GM19468 (cell line): ENCODE data around the gene OR51E2.

Experiments used
- ATAC-seq: cut with Tn5 transposase; IDR thresholded peaks from one replicate; pipeline ENCODE4 v1.9.1; 2021; ENCODE audit warnings: mild to moderate bottlenecking, moderate library complexity, moderate number of reproducible peaks; ENCODE audit not compliant: unreplicated experiment; ENCODE audit errors: extremely low read depth

The OR51E2 gene

DNA sequence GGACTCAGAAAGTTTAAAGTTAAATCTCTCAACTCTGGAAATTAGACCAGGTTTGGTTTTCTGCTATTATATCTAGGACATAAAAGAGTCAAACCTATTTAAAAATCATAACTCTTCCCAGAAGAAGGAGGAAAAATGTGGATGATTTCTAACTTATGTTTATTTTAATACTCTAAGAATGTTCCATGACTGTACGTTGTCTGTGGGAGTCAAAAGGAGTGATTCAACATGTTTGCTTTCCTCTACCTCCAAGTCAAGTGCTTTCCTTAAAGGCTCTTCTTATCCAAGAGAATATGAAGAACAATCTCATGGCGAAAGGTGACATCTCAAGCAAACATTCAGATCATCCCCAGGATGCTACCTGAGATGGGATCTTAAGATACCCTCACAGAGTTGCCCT lies 32.2 kb downstream of the OR51E2 start:
- ATAC-seq: no peak

DNA sequence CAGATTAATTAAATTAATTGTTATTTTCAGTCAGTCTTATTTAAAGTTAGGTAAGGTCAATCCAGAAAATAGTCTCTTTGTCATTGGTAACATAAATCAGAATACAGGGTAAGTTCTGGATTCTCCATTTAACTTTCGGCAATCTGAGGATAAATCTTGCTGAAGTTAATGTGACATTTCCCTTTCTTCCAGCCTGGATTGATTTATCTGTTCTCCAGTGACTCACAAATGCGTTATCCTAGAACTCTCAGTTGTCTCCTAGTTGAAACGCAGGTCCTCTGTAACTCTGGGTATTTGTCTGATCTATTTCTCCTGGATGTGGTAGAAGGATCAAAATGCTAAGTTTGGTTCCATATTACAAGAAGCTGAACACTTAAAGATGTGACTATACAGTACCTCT lies 32.9 kb downstream of the OR51E2 start:
- no peak for ATAC-seq

DNA sequence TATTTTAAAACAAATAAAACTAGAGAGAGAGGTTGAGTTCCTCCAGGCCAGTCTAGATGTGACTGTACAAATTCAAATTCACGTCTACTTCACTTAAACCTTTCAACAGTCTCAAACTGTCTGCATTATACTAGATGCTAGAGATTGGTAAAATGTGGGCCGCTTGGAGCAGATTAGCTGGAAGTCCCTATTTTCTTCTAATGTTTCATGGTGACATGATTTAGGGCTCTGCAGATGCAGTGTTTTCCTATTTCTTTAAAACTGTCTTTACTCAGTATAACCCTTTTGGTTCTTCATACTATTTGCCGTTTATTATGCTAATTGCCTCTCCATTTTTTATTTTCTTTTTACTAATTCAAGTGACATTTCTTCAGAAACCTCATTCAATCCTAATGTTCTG lies 33.5 kb downstream of the OR51E2 start:
- ATAC-seq: no peak

DNA sequence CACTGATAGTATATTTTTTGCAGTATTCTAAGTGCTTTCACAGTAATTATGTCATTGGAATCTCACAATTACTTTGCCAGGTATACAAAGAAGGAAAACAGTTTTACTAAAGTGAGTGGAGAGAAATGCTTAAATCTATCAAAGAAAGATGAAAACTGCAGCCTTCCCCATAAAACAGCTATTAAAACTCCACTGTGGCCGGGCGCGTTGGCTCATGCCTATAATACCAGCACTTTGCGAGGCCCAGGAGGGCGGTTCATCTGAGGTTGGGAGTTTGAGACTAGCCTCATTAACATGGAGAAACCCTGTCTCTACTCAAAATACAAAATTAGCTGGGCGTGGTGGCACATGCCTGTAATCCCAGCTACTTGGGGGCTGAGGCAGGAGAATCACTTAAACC lies 34.8 kb downstream of the OR51E2 start:
- no peak for ATAC-seq

DNA sequence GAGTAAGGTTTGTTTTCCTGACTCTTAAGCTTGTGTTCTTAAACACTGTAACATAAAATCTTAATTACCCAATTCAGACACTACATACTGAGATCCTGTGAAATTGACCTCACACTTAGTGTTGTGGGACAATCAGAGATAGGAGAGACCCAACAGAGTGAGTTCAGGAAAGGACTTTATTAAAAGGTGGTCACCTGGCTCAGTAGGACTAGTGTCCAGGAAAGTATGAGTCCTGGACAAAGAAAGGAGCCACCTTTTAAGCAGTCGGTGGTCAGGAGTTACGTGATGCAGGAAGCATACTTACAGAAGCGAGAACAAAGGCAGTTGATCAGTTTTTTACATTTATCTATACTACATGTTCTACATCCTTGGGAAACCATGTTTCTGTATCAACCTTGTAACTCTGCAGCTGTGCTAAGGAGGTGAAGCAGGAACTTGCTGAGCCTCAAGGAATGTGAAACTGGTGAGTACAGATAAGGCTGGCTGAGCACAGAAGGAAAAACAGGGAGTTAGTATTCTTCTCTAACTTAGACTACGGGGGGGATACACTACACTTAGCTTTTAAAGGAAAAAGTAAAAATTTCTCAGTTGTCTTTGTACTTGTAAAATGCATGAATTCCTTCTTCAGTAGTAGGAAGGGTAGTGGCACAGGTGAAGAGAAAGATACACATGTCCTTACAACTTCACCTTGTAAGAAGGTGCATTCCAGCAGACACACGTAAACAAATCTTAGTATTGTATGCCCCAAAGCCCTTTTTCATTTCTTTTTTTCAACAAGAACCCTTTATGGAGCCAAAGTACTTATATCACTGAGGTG lies 38.8 kb downstream of the OR51E2 start:
- ATAC-seq: no peak

DNA sequence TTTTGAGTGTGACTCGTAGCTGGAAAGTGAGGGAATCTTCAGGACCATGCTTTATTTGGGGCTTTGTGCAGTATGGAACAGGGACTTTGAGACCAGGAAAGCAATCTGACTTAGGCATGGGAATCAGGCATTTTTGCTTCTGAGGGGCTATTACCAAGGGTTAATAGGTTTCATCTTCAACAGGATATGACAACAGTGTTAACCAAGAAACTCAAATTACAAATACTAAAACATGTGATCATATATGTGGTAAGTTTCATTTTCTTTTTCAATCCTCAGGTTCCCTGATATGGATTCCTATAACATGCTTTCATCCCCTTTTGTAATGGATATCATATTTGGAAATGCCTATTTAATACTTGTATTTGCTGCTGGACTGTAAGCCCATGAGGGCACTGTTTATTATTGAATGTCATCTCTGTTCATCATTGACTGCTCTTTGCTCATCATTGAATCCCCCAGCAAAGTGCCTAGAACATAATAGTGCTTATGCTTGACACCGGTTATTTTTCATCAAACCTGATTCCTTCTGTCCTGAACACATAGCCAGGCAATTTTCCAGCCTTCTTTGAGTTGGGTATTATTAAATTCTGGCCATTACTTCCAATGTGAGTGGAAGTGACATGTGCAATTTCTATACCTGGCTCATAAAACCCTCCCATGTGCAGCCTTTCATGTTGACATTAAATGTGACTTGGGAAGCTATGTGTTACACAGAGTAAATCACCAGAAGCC lies 42.9 kb downstream of the OR51E2 start:
- ATAC-seq: no peak

DNA sequence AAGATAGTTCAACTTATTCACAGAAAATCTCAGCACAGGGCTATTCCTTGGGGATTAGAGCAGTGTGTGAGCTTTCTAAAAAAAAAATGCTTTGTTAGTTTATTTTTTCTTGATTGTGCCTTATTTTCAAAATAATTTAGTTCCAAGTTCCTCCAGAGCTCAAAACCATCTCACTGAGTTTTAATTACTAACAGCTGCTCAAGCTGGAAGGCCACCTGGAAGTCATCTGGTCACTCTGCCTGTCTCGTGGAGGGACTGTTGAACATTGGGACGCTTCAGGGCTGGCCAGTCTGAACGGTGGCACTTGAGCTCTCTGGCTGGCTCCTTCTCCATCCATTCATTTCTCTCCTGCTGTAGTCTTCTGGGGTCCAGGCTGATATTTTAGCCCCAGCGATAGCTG lies 49.9 kb downstream of the OR51E2 start:
- no peak for ATAC-seq

DNA sequence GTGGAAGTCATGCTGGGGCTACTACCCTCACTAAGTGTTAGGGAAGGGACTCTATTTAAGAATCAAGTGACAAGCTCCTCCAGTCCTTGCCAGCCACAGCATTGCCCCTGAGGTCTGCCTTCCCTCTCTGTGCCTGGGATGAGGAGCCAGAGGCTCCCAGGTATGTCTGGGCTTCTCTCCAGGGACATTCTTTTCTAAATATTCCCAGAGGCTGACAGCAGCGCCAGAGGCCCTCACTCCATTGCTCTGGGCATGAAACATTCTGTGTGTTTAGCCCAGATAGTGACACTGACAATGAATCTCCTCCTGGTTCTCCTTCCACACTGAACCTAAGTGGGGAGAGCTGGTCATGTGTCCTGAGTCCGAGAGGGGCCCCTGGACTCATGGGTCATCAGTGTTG lies 51.7 kb downstream of the OR51E2 start:
- no peak for ATAC-seq

DNA sequence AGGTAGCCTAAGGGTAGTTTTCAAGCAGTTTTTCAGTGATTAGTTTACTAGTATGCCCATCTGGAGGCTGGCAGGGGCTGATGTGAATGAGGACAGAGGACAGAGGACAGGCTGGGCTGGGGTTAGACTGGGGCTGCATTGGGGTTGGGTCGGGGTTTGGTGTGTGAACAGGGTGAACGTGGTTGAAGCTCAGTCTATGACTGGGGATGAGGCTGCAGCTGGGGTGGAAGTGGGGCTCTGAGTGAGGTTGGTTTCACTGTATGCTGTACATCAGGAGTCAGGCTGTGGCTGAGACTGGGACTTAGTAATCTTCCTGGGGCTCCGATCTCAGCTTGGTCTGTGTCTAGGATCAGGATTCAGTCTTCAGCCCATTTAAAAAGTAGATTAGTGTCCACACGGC lies 53.4 kb downstream of the OR51E2 start:
- ATAC-seq: no peak

DNA sequence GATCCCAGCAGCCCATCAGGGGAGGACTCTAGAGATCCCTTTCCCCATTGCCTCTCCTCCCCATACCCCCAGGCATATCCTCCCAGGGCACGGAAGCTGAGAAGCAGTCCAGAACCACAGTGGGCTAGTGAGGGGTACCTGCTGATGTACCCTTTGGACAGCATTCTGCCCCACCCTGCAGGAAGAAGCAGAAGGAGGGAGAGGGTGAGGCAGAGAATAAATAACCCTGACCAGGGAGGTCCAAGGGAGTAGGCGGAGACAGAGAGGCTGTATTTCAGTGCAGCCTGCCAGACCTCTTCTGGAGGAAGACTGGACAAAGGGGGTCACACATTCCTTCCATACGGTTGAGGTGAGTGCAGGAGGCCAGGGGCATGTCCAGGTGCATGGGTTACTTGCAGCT lies 54.0 kb downstream of the OR51E2 start, which contains the start of gene OR51E1:
Gene OR51E1, plus strand, starts transcription at position 301 of the 400 bp plus-strand sequence. CDS start 8,545 bp downstream, outside the sequence.
- no peak for ATAC-seq

DNA sequence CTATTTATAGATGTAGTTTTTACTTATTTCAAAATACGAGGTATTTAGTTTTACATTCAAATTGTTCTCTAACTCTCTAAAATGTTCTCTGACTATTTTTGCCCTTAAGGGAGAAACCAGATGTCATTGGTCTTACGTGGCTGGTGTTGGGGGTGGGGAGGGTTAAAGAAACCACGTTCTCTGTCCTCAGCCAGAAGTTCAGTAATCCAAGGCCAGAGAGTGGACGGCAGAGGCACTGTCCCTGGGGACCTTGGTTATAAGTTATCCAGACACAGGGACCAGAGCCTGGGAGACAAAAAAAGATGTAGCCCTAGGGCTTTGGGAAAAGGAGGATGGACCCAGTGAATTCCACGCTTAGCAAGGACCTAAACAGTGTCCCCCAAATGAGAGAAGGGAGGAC lies 54.6 kb downstream of the OR51E2 start:
- no peak for ATAC-seq

DNA sequence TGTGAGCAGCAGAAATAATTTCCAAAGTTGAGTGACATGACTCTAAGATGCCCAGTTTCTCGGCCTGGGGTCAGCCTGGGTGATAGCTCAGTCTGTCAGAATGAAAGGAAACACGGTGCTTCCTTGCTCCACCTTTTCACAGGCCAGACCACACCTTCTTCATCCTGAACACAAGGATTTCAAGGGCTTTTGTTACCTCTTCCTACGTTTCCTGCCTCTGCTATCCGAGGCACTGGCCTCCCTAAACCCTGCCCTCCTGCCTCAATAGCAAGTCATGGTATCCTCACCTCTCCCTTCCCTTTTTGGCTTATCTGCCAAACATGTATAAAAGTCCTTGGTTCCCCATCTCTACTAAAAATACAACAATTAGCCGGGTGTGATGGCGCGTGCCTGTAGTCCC lies 55.6 kb downstream of the OR51E2 start:
- ATAC-seq: no peak

DNA sequence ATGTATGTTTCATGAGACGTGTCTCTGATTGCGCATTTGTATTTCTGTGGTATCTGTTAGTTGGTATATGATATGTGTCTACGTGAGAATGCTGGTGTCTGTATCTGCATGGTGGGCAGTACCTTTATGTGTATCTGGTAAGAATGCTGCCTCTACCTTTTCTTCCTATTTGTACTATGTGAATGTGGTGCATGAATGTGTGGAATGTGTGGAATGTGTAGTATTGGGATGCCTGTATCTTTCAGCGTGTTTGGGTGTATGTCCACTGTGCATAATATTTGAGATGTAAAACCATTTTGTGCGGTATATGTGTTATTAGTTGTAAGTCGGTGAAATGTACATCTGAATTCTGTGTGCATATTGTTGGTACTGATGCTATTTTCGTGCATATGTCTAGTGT lies 56.2 kb downstream of the OR51E2 start:
- ATAC-seq: no peak

DNA sequence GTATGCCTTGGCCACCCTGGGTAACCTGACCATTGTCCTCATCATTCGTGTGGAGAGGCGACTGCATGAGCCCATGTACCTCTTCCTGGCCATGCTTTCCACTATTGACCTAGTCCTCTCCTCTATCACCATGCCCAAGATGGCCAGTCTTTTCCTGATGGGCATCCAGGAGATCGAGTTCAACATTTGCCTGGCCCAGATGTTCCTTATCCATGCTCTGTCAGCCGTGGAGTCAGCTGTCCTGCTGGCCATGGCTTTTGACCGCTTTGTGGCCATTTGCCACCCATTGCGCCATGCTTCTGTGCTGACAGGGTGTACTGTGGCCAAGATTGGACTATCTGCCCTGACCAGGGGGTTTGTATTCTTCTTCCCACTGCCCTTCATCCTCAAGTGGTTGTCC lies 57.7 kb downstream of the OR51E2 start:
- ATAC-seq: no peak

DNA sequence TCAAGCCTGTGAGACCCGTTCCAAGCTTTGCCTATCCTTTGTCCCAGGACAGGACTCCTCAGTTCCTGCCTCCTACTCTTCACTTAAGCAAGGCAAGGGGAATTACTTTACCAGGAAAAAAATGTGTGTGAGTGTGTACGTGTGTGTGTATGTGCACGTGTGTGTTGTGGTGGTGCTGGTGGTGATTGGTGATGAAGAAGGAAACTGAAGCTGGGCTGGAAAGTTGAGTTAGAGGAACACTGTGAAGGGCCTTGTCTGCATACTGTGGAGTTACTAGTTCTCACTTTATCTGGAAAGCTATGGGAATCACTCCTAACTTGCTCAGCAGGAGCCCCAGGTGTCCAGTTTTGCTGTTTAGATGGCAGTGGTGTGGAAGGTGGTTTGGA lies 60.0 kb downstream of the OR51E2 start:
- ATAC-seq: no peak

DNA sequence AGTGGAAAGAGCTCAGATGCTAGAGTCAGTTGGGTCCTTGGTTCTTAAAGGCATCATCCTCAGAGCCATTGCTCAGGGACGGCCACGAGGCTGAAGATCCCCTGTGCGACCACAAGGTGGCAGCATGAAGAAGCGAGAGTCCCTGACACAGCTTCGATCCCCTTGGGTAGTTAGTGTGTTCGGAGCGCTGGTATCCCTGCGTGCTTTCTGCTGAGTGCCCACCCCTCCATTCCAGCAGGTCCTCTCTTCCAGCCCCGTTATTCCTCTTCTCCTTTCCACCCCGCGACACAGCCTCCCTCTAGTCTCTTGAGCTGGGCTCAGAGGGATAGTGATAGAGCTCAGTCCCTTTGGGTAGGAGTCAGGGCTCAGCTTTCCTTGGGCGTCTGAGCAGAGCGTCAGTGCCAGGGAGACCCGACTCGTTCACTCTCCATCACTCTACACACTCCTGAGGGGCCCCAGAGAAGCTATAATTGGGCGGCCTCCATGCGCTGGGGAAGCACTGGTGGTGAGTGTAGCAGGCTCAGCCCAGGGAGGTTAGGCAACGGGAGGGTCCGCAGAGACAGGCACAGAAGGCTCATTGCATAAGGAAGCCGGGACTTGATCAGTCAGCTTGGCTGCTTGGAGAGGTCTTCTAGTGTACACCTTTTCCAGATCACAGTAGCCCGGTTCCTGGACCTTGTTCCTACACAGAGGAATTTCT lies 60.5 kb downstream of the OR51E2 start, which contains the start of gene OR51D1:
Gene OR51D1, plus strand, starts transcription at position 516 of the 700 bp plus-strand sequence. CDS start 2,314 bp downstream, outside the sequence.
- ATAC-seq: peak; percentile 90

DNA sequence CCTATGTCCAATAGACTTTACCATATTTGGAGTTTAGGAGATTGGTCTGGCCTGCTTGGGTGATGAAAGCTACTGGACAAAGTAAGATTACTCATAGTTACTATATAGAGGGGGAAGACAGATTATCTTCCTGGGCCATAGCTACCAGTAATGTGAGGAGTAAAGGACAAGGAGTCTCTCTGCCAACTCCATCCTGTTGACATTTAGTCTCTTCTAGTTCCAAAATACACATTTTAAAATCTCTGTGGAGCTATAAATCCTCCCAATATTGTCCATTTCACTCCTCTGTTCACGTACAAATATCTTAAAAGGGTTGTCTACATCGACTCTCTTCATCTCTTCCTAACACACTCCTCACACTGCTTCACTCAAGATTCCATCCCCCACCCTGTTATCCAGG lies 61.5 kb downstream of the OR51E2 start:
- ATAC-seq: no peak
